Tibial nerve (tissue), 4 donors: ENCODE data around the gene PRSS50. TPM values are rescaled to one million over a fixed set of nuclear protein-coding genes. Genes with fewer than 3 reads are reported as not detected.

Source experiments
- DNase-seq, 2 donors: peaks; one replicate each; pipeline ENCODE4 v3.0.0-alpha.2; 2019; ENCODE audit warnings: low spot score in 2 of 2
- H3K27ac ChIP-seq, 4 donors: fragments of 200-600 bp; sonication (generic) in 3 of 4; one replicate each; pipeline ENCODE4 v1.5.1; 2017 to 2019; ENCODE audit warnings: mild to moderate bottlenecking in 1 of 4
- H3K27me3 ChIP-seq, 2 donors: fragments of 200-600 bp; sonication (generic) in 1 of 2; one replicate each; pipeline versions ENCODE4 v1.5.1 to v1.6.0; 2017 to 2019
- H3K36me3 ChIP-seq, 3 donors: fragments of 200-600 bp; sonication (generic); one replicate each; pipeline ENCODE4 v1.5.1; 2018 to 2019
- H3K4me1 ChIP-seq, 4 donors: fragments of 200-600 bp; sonication (generic) in 3 of 4; one replicate each; pipeline ENCODE4 v1.5.1; 2017 to 2019
- H3K4me3 ChIP-seq, 4 donors: fragments of 200-600 bp; sonication (generic) in 3 of 4; one replicate each; pipeline ENCODE4 v1.5.1; 2017 to 2019; ENCODE audit warnings: mild to moderate bottlenecking in 1 of 4, moderate library complexity in 1 of 4
- H3K9me3 ChIP-seq, 4 donors: fragments of 200-600 bp; sonication (generic) in 3 of 4; one replicate each; pipeline ENCODE4 v1.5.1; 2017 to 2019
- CTCF ChIP-seq, 5 experiments: fragments of 200-600 bp in 3 of 5; fragments of 450-650 bp in 2 of 5; sonication (generic) in 3 of 5; IDR thresholded peaks; one replicate each; pipeline ENCODE4 v1.5.1; 2016 to 2019; ENCODE audit warnings: antibody characterized with exemption in 5 of 5, mild to moderate bottlenecking in 3 of 5, moderate library complexity in 2 of 5
- EP300 ChIP-seq, 2 donors: sonication (generic); formaldehyde crosslinking; IDR thresholded peaks; one replicate each; pipeline ENCODE4 v1.6.1; 2017; ENCODE audit warnings: antibody characterized with exemption in 2 of 2, mild to moderate bottlenecking in 1 of 2
- POLR2A ChIP-seq, 2 donors: fragments of 450-650 bp; IDR thresholded peaks; one replicate each; pipeline ENCODE4 v1.6.1; 2017; ENCODE audit warnings: antibody characterized with exemption in 2 of 2, mild to moderate bottlenecking in 2 of 2, moderate library complexity in 2 of 2
- WGBS, 2 donors: methylation state at CpG; one replicate each; pipeline ENCODE4 v1.1.5; 2018; 5-methylcytosine and 5-hydroxymethylcytosine counted together
- total RNA-seq, 4 donors: library from RNA; depleted of rRNA; stranded (reverse); fragments of >200 nt; gene quantifications; one replicate each; pipeline ENCODE4 v1.1.0, GENCODE V29; 2016

PRSS50 gene
- total RNA-seq, 4 donors from 2014 or later: 0.22 to 0.42 TPM; not detected in 2

GRCh38 chr3:46684891-46685290, 32.8 kb downstream of the PRSS50 start:
- Histone ChIP-seq H3K36me3 (peaks cover 0 to 21% (median 0%) of the 10 kb centered on the region in 3 donors), H3K4me1 (no peaks in the 10 kb centered on the region), H3K27ac (no peak overlapping the region), H3K27me3 (no peaks in the 10 kb centered on the region), H3K4me3 (no peak overlapping the region), H3K9me3 (no peaks in the 10 kb centered on the region)
- 81 to 85% methylated on average over 2 of the region's 2 CpGs for WGBS, 2 donors
- DNase-seq: no peak
- TF ChIP-seq CTCF (IDR thresholded peaks at IDR 0.05) (no peak), EP300 (IDR thresholded peaks at IDR 0.05) (no peak), POLR2A (IDR thresholded peaks at IDR 0.05) (no peak)

GRCh38 chr3:46682974-46683373, 34.7 kb downstream of the PRSS50 start:
- 73 to 97% methylated on average over 3 to 8 of the region's 11 CpGs for WGBS, 2 donors
- TF ChIP-seq POLR2A (IDR thresholded peaks at IDR 0.05): no peak
- TF ChIP-seq CTCF (IDR thresholded peaks at IDR 0.05): no peak
- no peak for TF ChIP-seq EP300 (IDR thresholded peaks at IDR 0.05)
- Histone ChIP-seq H3K4me3 (no peak overlapping the region), H3K27me3 (no peaks in the 10 kb centered on the region), H3K27ac (no peak overlapping the region), H3K9me3 (no peaks in the 10 kb centered on the region), H3K4me1 (no peaks in the 10 kb centered on the region), H3K36me3 (peaks cover 0 to 18% (median 0%) of the 10 kb centered on the region in 3 donors)
- no peak for DNase-seq

- Histone ChIP-seq H3K9me3 (no peaks in the 10 kb centered on the region), H3K27me3 (no peaks in the 10 kb centered on the region), H3K4me1 (no peaks in the 10 kb centered on the region), H3K27ac (no peak overlapping the region), H3K36me3 (peaks cover 0 to 18% (median 0%) of the 10 kb centered on the region in 3 donors), H3K4me3 (no peak overlapping the region)
- 80 to 83% methylated on average over 10 to 13 of the region's 13 CpGs for WGBS, 2 donors
- DNase-seq: no peak
- no peak for TF ChIP-seq CTCF (IDR thresholded peaks at IDR 0.05)
- no peak for TF ChIP-seq EP300 (IDR thresholded peaks at IDR 0.05)
- no peak for TF ChIP-seq POLR2A (IDR thresholded peaks at IDR 0.05)
These were observed 35.7 kb downstream of the PRSS50 start for GRCh38 chr3:46681856-46682540.

GRCh38 chr3:46681387-46681786, 36.3 kb downstream of the PRSS50 start:
- no peak for DNase-seq
- H3K4me1 ChIP-seq: no peaks in the 10 kb centered on the region
- no peak overlapping the region for H3K27ac ChIP-seq
- peaks cover 0 to 18% (median 0%) of the 10 kb centered on the region in 3 donors for H3K36me3 ChIP-seq
- no peak overlapping the region for H3K4me3 ChIP-seq
- H3K9me3 ChIP-seq: no peaks in the 10 kb centered on the region
- WGBS, 2 donors: 77 to 79% methylated on average over 7 to 10 of the region's 10 CpGs
- no peaks in the 10 kb centered on the region for H3K27me3 ChIP-seq
- TF ChIP-seq POLR2A (IDR thresholded peaks at IDR 0.05): no peak
- no peak for TF ChIP-seq CTCF (IDR thresholded peaks at IDR 0.05)
- TF ChIP-seq EP300 (IDR thresholded peaks at IDR 0.05): no peak

- WGBS, 2 donors: 83 to 97% methylated on average over 9 of the region's 9 CpGs
- no peaks in the 10 kb centered on the region for H3K27me3 ChIP-seq
- no peak for DNase-seq
- peaks cover 0 to 15% (median 0%) of the 10 kb centered on the region in 3 donors for H3K36me3 ChIP-seq
- H3K4me1 ChIP-seq: no peaks in the 10 kb centered on the region
- no peak overlapping the region for H3K4me3 ChIP-seq
- H3K27ac ChIP-seq: no peak overlapping the region
- H3K9me3 ChIP-seq: no peaks in the 10 kb centered on the region
- TF ChIP-seq CTCF (IDR thresholded peaks at IDR 0.05) (no peak), POLR2A (IDR thresholded peaks at IDR 0.05) (no peak), EP300 (IDR thresholded peaks at IDR 0.05) (no peak)
These were observed 37.3 kb downstream of the PRSS50 start for GRCh38 chr3:46680298-46680826.
